SJSA1 (cell line): ENCODE data around the gene TGFBR3. TPM values are rescaled to one million over a fixed set of nuclear protein-coding genes. Genes with fewer than 3 reads are reported as not detected.

Experiments
- DNase-seq, 2 experiments: peaks; one replicate each; pipeline ENCODE4 v3.0.0-alpha.2; 2015 to 2020; ENCODE audit warnings: low spot score in 2 of 2, low read depth in 1 of 2
- H3K27ac ChIP-seq: fragments of 250-450 bp; sonication (Bioruptor Pico); 2 replicates; pipeline ENCODE4 v1.5.1; 2020; ENCODE audit warnings: mild to moderate bottlenecking, moderate library complexity
- H3K27me3 ChIP-seq: fragments of 250-450 bp; sonication (Bioruptor Pico); replicated peaks from 2 replicates; pipeline ENCODE4 v1.5.1; 2020; ENCODE audit warnings: mild to moderate bottlenecking, moderate library complexity
- H3K36me3 ChIP-seq: fragments of 250-450 bp; sonication (Bioruptor Pico); 2 replicates; pipeline ENCODE4 v1.5.1; 2020; ENCODE audit warnings: mild to moderate bottlenecking
- H3K4me1 ChIP-seq: fragments of 250-450 bp; sonication (Bioruptor Pico); replicated peaks from 2 replicates; pipeline ENCODE4 v1.6.1; 2021; ENCODE audit warnings: mild to moderate bottlenecking
- H3K4me3 ChIP-seq: fragments of 250-450 bp; sonication (Bioruptor Pico); 2 replicates; pipeline ENCODE4 v1.5.1; 2020; ENCODE audit warnings: mild to moderate bottlenecking
- H3K9me3 ChIP-seq: fragments of 250-450 bp; sonication (Bioruptor Pico); replicated peaks from 2 replicates; pipeline ENCODE4 v1.5.1; 2020; ENCODE audit warnings: mild to moderate bottlenecking
- total RNA-seq: library from RNA; depleted of rRNA; stranded (reverse); fragments of >200 nt; shearing (Covaris generic); gene quantifications from 2 replicates; pipeline ENCODE4 v1.2.3, GENCODE V29; 2014

Gene TGFBR3
- total RNA-seq, 1 experiment from 2014 or later, result 8.8 TPM

GRCh38 chr1:91734761-91735160 lies 151.2 kb downstream of the TGFBR3 start:
- H3K27me3 ChIP-seq, result no peaks in the 10 kb centered on the region
- H3K27ac ChIP-seq, result no peak overlapping the region
- H3K4me1 ChIP-seq, result peaks cover 61% of the 10 kb centered on the region
- no peak overlapping the region for H3K4me3 ChIP-seq
- DNase-seq, result no peak
- no peaks in the 10 kb centered on the region; the same call in 1 of the 2 replicates for H3K36me3 ChIP-seq
- no peaks in the 10 kb centered on the region for H3K9me3 ChIP-seq

- Histone ChIP-seq H3K4me1 (peaks cover 59% of the 10 kb centered on the region), H3K27ac (peak overlapping the region; percentile 27; the same call in 1 of the 2 replicates), H3K4me3 (no peak overlapping the region), H3K36me3 (no peaks in the 10 kb centered on the region; the same call in 1 of the 2 replicates), H3K9me3 (no peaks in the 10 kb centered on the region), H3K27me3 (no peaks in the 10 kb centered on the region)
- DNase-seq, result no peak
Measured at GRCh38 chr1:91733108-91733710, 152.7 kb downstream of the TGFBR3 start.

- no peaks in the 10 kb centered on the region; the same call in 1 of the 2 replicates for H3K9me3 ChIP-seq
- peak overlapping the region; percentile 27 for H3K27ac ChIP-seq
- H3K36me3 ChIP-seq, result peaks cover 4% of the 10 kb centered on the region
- H3K4me3 ChIP-seq, result no peak overlapping the region
- peak; percentile 71 to 77 for DNase-seq
- no peaks in the 10 kb centered on the region for H3K27me3 ChIP-seq
- H3K4me1 ChIP-seq, result peaks cover 52% of the 10 kb centered on the region
Measured at GRCh38 chr1:91732291-91733107, 153.5 kb downstream of the TGFBR3 start.

GRCh38 chr1:91731815-91732214 lies 154.1 kb downstream of the TGFBR3 start:
- Histone ChIP-seq H3K36me3 (peaks cover 6% of the 10 kb centered on the region), H3K27ac (peak overlapping the region; percentile 27), H3K4me1 (peaks cover 48% of the 10 kb centered on the region), H3K27me3 (no peaks in the 10 kb centered on the region), H3K9me3 (no peaks in the 10 kb centered on the region; the same call in 1 of the 2 replicates), H3K4me3 (no peak overlapping the region)
- peak; percentile 79 to 88 for DNase-seq

- Histone ChIP-seq H3K4me1 (peaks cover 48% of the 10 kb centered on the region), H3K27ac (peak overlapping the region; percentile 27)
Measured at GRCh38 chr1:91730801-91731732, 154.9 kb downstream of the TGFBR3 start.

GRCh38 chr1:91729621-91730358 lies 156.2 kb downstream of the TGFBR3 start:
- Histone ChIP-seq H3K36me3 (peaks cover 6% of the 10 kb centered on the region), H3K27ac (no peak overlapping the region), H3K27me3 (no peaks in the 10 kb centered on the region), H3K4me3 (no peak overlapping the region), H3K4me1 (peaks cover 48% of the 10 kb centered on the region), H3K9me3 (no peaks in the 10 kb centered on the region; the same call in 1 of the 2 replicates)
- no peak for DNase-seq

More at GRCh38 chr1:91730801-91731732, 154.9 kb downstream of the TGFBR3 start:
- H3K9me3 ChIP-seq, result no peaks in the 10 kb centered on the region; the same call in 1 of the 2 replicates
- no peaks in the 10 kb centered on the region for H3K27me3 ChIP-seq
- H3K36me3 ChIP-seq, result peaks cover 6% of the 10 kb centered on the region
- peak in 1 of 2 experiments; percentile 54 for DNase-seq
- no peak overlapping the region for H3K4me3 ChIP-seq

- Histone ChIP-seq H3K4me3 (no peak overlapping the region), H3K36me3 (peaks cover 6% of the 10 kb centered on the region), H3K4me1 (peaks cover 43% of the 10 kb centered on the region), H3K27me3 (no peaks in the 10 kb centered on the region), H3K9me3 (no peaks in the 10 kb centered on the region; the same call in 1 of the 2 replicates), H3K27ac (no peak overlapping the region)
- DNase-seq, result no peak
Measured at GRCh38 chr1:91727763-91728162, 158.2 kb downstream of the TGFBR3 start.

- Histone ChIP-seq H3K27ac (peak overlapping the region; percentile 90), H3K36me3 (peaks cover 14% of the 10 kb centered on the region), H3K27me3 (no peaks in the 10 kb centered on the region), H3K4me3 (no peak overlapping the region), H3K4me1 (peaks cover 27% of the 10 kb centered on the region), H3K9me3 (no peaks in the 10 kb centered on the region; the same call in 1 of the 2 replicates)
- DNase-seq, result peak; percentile 70 to 88
Measured at GRCh38 chr1:91725989-91726721, 159.8 kb downstream of the TGFBR3 start.

- H3K36me3 ChIP-seq, result peaks cover 15% of the 10 kb centered on the region
- H3K27ac ChIP-seq, result peak overlapping the region; percentile 90
- no peaks in the 10 kb centered on the region for H3K27me3 ChIP-seq
- H3K9me3 ChIP-seq, result no peaks in the 10 kb centered on the region; the same call in 1 of the 2 replicates
- H3K4me1 ChIP-seq, result peaks cover 21% of the 10 kb centered on the region
- H3K4me3 ChIP-seq, result no peak overlapping the region
- no peak for DNase-seq
Measured at GRCh38 chr1:91725618-91725988, 160.3 kb downstream of the TGFBR3 start.

GRCh38 chr1:91724644-91725043 lies 161.3 kb downstream of the TGFBR3 start:
- H3K27ac ChIP-seq, result no peak overlapping the region

GRCh38 chr1:91724231-91724630 lies 161.7 kb downstream of the TGFBR3 start:
- Histone ChIP-seq H3K27ac (no peak overlapping the region), H3K9me3 (no peaks in the 10 kb centered on the region; the same call in 1 of the 2 replicates), H3K4me1 (peaks cover 19% of the 10 kb centered on the region), H3K27me3 (no peaks in the 10 kb centered on the region), H3K36me3 (peaks cover 15% of the 10 kb centered on the region), H3K4me3 (no peak overlapping the region)
- DNase-seq, result no peak

More at GRCh38 chr1:91724644-91725043, 161.3 kb downstream of the TGFBR3 start:
- Histone ChIP-seq H3K36me3 (peaks cover 15% of the 10 kb centered on the region), H3K9me3 (no peaks in the 10 kb centered on the region; the same call in 1 of the 2 replicates), H3K27me3 (no peaks in the 10 kb centered on the region), H3K4me3 (no peak overlapping the region), H3K4me1 (peaks cover 19% of the 10 kb centered on the region)
- no peak for DNase-seq

GRCh38 chr1:91720044-91720443 lies 165.9 kb downstream of the TGFBR3 start:
- DNase-seq, result no peak
- Histone ChIP-seq H3K27ac (no peak overlapping the region), H3K4me3 (no peak overlapping the region), H3K27me3 (no peaks in the 10 kb centered on the region), H3K4me1 (no peaks in the 10 kb centered on the region), H3K9me3 (no peaks in the 10 kb centered on the region), H3K36me3 (peaks cover 12% of the 10 kb centered on the region)
